IPS-20b (cell line): ENCODE data around the gene MOK.

ENCODE experiments used
- H3K27ac ChIP-seq: one replicate; pipeline ENCODE4 v1.5.1; 2013; ENCODE audit warnings: low read length
- H3K27me3 ChIP-seq: 2 replicates; pipeline ENCODE4 v1.6.1; 2013; ENCODE audit warnings: mild to moderate bottlenecking, low read length, inconsistent platforms; ENCODE audit not compliant: insufficient read depth
- H3K36me3 ChIP-seq: 2 replicates; pipeline ENCODE4 v1.6.1; 2013; ENCODE audit warnings: low read depth, mild to moderate bottlenecking, inconsistent platforms, low read length, moderate library complexity; ENCODE audit not compliant: insufficient read depth
- H3K4me1 ChIP-seq: 2 replicates; pipeline ENCODE4 v1.6.1; 2013; ENCODE audit warnings: mild to moderate bottlenecking, control low read depth, inconsistent platforms, low read length, moderate library complexity; ENCODE audit not compliant: insufficient read depth
- H3K4me3 ChIP-seq: 2 replicates; pipeline ENCODE4 v1.5.1; 2013; ENCODE audit warnings: mild to moderate bottlenecking, low read length, inconsistent platforms
- H3K9ac ChIP-seq: 2 replicates; pipeline ENCODE4 v1.6.1; 2013; ENCODE audit warnings: low read depth, mild to moderate bottlenecking, inconsistent platforms, low read length, moderate library complexity
- H3K9me3 ChIP-seq: 2 replicates; pipeline ENCODE4 v1.6.1; 2013; ENCODE audit warnings: mild to moderate bottlenecking, low read depth, low read length, inconsistent platforms; ENCODE audit not compliant: insufficient read depth

The MOK gene

DNA sequence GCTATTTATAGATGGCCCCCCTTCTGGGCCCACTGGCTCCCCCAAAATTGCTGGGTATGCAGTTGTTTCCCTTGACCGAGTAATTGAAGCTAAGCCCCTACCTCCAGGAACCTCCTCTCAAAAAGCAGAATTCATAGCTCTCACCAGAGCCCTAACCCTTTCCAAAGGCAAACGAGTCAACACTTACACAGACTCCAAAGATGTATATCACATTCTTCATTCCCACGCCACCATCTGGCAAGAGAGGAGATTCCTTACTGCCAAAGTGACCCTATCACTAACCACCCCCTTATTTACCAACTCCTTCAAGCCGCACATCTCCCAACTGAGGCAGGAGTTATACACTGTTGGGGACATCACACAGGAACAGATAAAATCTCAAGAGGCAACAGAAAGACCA lies 66.8 kb downstream of the MOK start:
- no peak overlapping the region for H3K4me3 ChIP-seq
- no peak overlapping the region for H3K27ac ChIP-seq
- no peaks in the 10 kb centered on the region for H3K9me3 ChIP-seq
- H3K36me3 ChIP-seq = no peaks in the 10 kb centered on the region
- no peaks in the 10 kb centered on the region; the same call in 1 of the 2 replicates for H3K4me1 ChIP-seq
- H3K9ac ChIP-seq = no peak overlapping the region
- no peaks in the 10 kb centered on the region for H3K27me3 ChIP-seq

DNA sequence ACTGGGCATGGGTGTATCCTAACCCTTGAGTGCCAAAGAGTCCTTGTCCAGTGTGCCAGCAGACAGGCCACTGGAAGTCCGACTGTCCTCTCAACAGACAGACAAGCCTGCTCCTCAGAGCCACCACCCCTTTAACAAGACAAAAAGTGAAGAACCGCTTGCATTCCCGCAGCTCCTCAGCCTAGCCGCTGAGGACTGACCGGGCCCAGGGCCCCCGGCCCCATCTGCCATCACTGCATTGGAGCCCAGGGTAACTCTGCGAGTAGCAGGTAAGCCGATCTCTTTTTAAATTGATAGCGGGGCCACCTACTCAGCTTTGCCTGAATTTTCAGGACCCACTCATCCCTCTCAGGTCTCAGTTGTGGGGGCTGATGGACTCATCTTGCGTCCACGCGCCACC lies 68.9 kb downstream of the MOK start:
- no peak overlapping the region for H3K4me3 ChIP-seq
- no peaks in the 10 kb centered on the region; the same call in 1 of the 2 replicates for H3K4me1 ChIP-seq
- no peak overlapping the region for H3K27ac ChIP-seq

GRCh38 chr14:102235275-102235897 lies 69.6 kb downstream of the MOK start:
- Histone ChIP-seq H3K9ac (no peak overlapping the region), H3K9me3 (no peaks in the 10 kb centered on the region), H3K4me3 (no peak overlapping the region), H3K27me3 (no peaks in the 10 kb centered on the region), H3K36me3 (no peaks in the 10 kb centered on the region), H3K4me1 (no peaks in the 10 kb centered on the region; the same call in 1 of the 2 replicates), H3K27ac (no peak overlapping the region)

More for the DNA sequence above, 68.9 kb downstream of the MOK start:
- Histone ChIP-seq H3K36me3 (no peaks in the 10 kb centered on the region), H3K27me3 (no peaks in the 10 kb centered on the region), H3K9ac (no peak overlapping the region), H3K9me3 (no peaks in the 10 kb centered on the region)

- Histone ChIP-seq H3K4me3 (no peak overlapping the region), H3K9me3 (no peaks in the 10 kb centered on the region), H3K27ac (no peak overlapping the region), H3K27me3 (no peaks in the 10 kb centered on the region), H3K4me1 (no peaks in the 10 kb centered on the region; the same call in 1 of the 2 replicates), H3K36me3 (no peaks in the 10 kb centered on the region), H3K9ac (no peak overlapping the region)
Measured at GRCh38 chr14:102234331-102235264, 70.4 kb downstream of the MOK start.

- H3K27me3 ChIP-seq = no peaks in the 10 kb centered on the region
- no peak overlapping the region for H3K27ac ChIP-seq
- no peak overlapping the region for H3K9ac ChIP-seq
- H3K4me3 ChIP-seq = no peak overlapping the region
- H3K36me3 ChIP-seq = no peaks in the 10 kb centered on the region
- no peaks in the 10 kb centered on the region for H3K9me3 ChIP-seq
- H3K4me1 ChIP-seq = no peaks in the 10 kb centered on the region; the same call in 1 of the 2 replicates
Measured at GRCh38 chr14:102233081-102233480, 71.9 kb downstream of the MOK start.

DNA sequence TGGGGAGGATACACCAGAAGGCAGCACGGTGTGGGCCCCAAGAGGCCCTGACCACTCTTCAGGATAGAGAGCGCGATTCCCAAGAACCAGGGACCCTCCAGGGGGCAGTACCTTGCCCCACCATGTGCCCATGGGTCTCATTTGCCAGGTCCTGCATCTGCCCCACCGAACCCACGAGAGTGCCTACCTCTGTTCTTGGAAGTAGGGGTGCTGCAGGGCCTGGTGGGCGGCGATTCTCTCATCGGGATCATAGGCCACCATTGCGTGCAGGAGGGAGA lies 72.7 kb downstream of the MOK start:
- H3K4me1 ChIP-seq = no peaks in the 10 kb centered on the region; the same call in 1 of the 2 replicates
- no peak overlapping the region for H3K4me3 ChIP-seq
- H3K27me3 ChIP-seq = no peaks in the 10 kb centered on the region
- H3K9me3 ChIP-seq = no peaks in the 10 kb centered on the region
- no peaks in the 10 kb centered on the region for H3K36me3 ChIP-seq
- H3K9ac ChIP-seq = no peak overlapping the region
- H3K27ac ChIP-seq = no peak overlapping the region

GRCh38 chr14:102231476-102232347 lies 73.3 kb downstream of the MOK start:
- no peaks in the 10 kb centered on the region; the same call in 1 of the 2 replicates for H3K4me1 ChIP-seq
- no peak overlapping the region for H3K9ac ChIP-seq
- no peaks in the 10 kb centered on the region for H3K36me3 ChIP-seq
- H3K4me3 ChIP-seq = no peak overlapping the region
- no peak overlapping the region for H3K27ac ChIP-seq
- no peaks in the 10 kb centered on the region for H3K27me3 ChIP-seq
- no peaks in the 10 kb centered on the region for H3K9me3 ChIP-seq

GRCh38 chr14:102230481-102231210 lies 74.3 kb downstream of the MOK start:
- no peak overlapping the region for H3K4me3 ChIP-seq
- no peak overlapping the region for H3K9ac ChIP-seq
- no peaks in the 10 kb centered on the region for H3K36me3 ChIP-seq
- no peak overlapping the region for H3K27ac ChIP-seq
- H3K27me3 ChIP-seq = no peaks in the 10 kb centered on the region
- no peaks in the 10 kb centered on the region for H3K4me1 ChIP-seq
- no peaks in the 10 kb centered on the region for H3K9me3 ChIP-seq

- H3K27me3 ChIP-seq = no peaks in the 10 kb centered on the region
- H3K27ac ChIP-seq = no peak overlapping the region
- no peaks in the 10 kb centered on the region for H3K36me3 ChIP-seq
- H3K9ac ChIP-seq = no peak overlapping the region
- no peaks in the 10 kb centered on the region for H3K4me1 ChIP-seq
- H3K4me3 ChIP-seq = no peak overlapping the region
- H3K9me3 ChIP-seq = no peaks in the 10 kb centered on the region
Measured at GRCh38 chr14:102229739-102230092, 75.2 kb downstream of the MOK start.

DNA sequence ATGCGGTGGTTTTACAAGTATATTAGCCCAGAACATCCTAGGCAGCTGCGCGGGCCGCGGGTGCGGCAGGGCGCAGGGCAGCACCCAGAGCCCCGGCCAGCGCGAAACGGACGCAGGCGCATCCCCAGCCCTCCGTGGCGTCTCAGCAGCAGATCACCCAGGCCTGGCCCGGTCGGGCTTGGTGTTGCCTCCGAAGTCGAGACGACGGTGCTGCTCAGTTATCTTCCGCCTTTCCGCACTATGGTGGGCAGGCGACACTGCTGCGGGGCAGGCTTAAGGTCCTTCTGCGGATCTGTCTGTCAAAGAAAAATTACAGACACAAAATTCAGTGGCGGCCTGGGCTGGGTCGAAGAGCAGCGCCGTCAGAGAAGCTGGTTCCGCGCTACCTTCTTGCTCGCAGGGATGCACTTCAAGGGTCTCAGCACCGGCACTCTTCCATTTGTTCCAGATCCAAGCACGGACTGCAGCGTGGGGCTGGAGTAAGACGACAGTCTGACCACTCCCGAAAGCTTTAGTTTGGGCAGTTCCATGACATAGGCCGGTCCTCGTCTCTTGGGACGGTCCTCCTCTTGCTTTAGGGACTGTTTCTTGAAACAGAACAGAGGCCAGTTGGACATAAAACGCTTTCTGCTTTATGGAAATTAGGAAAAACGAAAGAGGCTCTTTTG lies 75.8 kb downstream of the MOK start:
- H3K4me1 ChIP-seq = no peaks in the 10 kb centered on the region
- no peaks in the 10 kb centered on the region for H3K9me3 ChIP-seq
- H3K36me3 ChIP-seq = no peaks in the 10 kb centered on the region

More for the DNA sequence above, 75.8 kb downstream of the MOK start:
- H3K27ac ChIP-seq = no peak overlapping the region
- H3K27me3 ChIP-seq = no peaks in the 10 kb centered on the region
- H3K9ac ChIP-seq = no peak overlapping the region
- no peak overlapping the region for H3K4me3 ChIP-seq
